ENCODE results near the gene LHPP. TPM values are rescaled to one million over a fixed set of nuclear protein-coding genes. Genes with fewer than 3 reads are reported as not detected.

The LHPP gene
- total RNA-seq, 1 donor from 2014 or later = 8.6 TPM

DNA sequence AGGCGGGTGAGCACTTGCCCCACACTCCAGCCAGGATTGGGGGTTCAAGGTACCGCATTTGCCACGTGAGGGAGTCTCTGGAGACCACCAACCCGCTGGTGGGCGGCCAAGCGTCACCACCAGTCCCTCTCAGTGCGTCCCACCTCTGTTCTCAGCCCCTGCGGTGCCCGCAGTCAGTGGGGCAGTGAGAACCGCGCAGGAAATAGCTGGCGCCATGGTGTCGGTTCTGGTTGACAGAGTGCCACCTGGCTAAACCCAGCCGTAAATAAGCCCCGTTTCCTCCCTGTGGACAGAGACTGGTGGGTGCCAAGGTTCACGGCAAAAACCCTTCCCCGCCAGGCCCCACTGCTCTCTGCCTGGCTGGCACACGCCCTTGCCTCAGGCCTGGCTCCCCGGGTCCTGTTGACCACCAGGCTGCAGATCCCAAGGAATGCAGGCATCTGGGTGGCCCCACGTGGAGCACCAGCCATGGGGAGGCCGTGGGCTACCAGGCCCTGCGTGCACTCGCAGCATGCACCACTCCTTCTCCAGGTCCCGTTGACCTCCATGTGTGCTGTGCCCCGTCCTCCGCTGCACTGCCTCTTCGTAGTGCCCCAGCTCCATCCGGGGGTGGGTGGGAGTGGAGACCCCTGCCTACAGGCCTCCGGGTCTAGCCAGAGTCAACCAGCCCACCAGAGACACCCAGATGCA, 140.0 kb downstream of the LHPP start:
- no peaks in the 10 kb centered on the region for H3K36me3 Mint-ChIP-seq (ENCODE audit: low read depth)
- H3K27ac Mint-ChIP-seq = no peak overlapping the region
- no peak overlapping the region for H3K4me3 Mint-ChIP-seq
- DNase-seq = no peak
- intact Hi-C loops (cut with micrococcal nuclease) = no loop called here
- H3K27me3 Mint-ChIP-seq = peaks cover 4% of the 10 kb centered on the region
- H3K4me1 Mint-ChIP-seq = no peaks in the 10 kb centered on the region
- H3K9me3 Mint-ChIP-seq = no peaks in the 10 kb centered on the region

DNA sequence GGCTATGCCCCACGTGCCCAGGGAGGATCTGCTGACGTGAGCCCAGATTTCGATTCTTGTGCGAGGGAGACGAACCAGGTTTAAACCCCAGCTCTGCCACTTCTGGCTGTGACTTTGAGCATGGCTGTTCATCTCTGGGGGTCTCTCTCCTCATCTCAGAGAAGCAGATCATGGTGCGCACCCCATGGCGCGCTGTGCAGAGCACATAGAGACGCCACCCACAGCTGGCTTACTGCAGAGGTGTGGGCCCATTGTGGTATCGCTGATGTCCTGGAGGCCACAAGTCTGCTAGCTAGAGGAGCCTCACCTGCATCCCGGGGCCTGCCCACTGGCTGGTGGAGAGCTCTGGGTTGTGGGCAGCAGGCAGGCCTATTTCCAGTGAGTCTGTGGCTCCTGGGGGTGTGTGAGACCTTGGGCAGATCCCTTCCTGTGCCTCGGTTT, 140.5 kb downstream of the LHPP start:
- Mint-ChIP-seq H3K27me3 (peaks cover 4% of the 10 kb centered on the region), H3K4me3 (no peak overlapping the region), H3K4me1 (no peaks in the 10 kb centered on the region), H3K9me3 (no peaks in the 10 kb centered on the region), H3K27ac (no peak overlapping the region), H3K36me3 (ENCODE audit: low read depth) (no peaks in the 10 kb centered on the region)
- intact Hi-C loops (cut with micrococcal nuclease) = no loop called here
- no peak for DNase-seq

DNA sequence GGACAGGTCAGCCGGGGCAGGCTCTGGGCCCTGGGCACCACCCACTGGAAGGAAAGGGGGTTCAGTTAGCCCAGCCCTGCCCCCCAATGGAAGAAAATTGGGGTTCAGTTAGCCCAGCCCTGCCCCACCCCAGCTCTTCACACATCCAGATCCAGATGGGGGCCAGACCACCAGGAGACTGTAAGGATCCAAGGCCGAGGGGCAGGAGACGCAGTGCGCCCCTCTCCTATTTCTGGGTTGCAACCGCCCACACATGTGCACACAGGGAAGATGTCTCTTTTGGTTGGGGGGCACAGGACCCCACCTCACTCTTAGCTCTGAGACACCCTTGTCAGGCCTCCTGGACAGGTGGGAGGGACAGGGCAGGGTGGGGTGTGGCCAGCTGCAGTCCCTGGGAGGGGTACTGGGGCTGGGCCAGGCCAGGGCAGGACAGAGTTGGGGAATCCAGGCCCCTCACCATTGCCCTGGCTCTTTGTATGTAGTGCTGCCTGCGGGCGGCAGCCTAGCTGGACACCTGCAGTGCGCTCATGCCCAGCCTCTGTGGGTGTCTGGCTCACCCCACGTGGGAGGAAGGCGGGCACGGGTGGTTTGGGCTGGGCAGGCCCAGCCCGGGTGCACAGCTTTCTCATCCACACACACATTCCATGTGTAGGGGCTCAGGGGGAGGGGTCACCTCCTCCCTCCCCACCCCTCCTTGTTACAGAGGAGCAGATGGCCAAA, 141.2 kb downstream of the LHPP start:
- peaks cover 4% of the 10 kb centered on the region for H3K27me3 Mint-ChIP-seq
- H3K4me3 Mint-ChIP-seq = no peak overlapping the region
- intact Hi-C loops (cut with micrococcal nuclease) = no loop called here
- H3K9me3 Mint-ChIP-seq = no peaks in the 10 kb centered on the region
- H3K36me3 Mint-ChIP-seq (ENCODE audit: low read depth) = no peaks in the 10 kb centered on the region
- DNase-seq = no peak
- no peaks in the 10 kb centered on the region for H3K4me1 Mint-ChIP-seq
- H3K27ac Mint-ChIP-seq = no peak overlapping the region

DNA sequence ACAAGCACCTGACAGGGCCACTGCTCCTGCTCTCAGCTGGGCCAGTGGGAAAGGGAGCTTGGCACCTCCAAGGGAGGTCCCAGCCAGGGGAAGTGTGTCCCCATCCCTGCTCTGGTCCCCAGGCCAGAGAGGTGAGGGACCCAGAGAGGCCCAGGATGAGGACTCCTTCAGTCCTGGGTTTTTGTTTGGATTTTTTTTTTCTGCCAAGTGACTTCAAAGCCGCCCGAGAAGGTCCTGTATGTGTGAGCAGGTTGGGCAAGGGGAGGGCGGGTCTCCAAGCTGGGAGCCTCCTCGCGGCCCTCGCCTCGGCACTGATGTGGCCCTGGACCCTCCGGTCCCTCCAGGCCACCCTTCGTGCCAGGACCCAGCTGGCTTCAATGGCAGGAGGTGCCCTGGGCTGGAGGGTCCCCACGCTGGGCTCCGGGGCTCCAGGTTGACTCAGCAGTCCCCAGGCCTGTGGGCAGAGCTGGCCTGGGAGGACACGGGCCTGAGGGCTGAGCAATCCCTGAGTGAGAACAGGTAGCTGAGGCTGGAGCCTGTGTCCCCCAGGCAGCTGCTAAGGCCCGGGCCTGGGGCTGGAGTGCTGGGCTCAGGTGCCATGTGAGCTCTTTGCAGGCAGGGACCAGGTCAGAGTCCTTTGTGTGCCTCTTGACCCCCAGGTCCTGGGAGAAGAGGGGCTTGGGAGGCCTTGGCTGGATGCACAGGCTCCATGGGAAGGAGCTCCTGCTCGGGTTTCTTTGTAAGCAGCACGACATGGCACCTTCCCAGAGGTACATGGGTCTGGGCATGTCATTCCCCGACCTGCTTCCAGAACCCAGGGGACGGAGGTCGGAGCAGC, 142.0 kb downstream of the LHPP start:
- no peaks in the 10 kb centered on the region for H3K4me1 Mint-ChIP-seq
- H3K36me3 Mint-ChIP-seq (ENCODE audit: low read depth) = no peaks in the 10 kb centered on the region
- intact Hi-C loops (cut with micrococcal nuclease) = no loop called here
- H3K27ac Mint-ChIP-seq = no peak overlapping the region
- no peaks in the 10 kb centered on the region for H3K9me3 Mint-ChIP-seq
- H3K27me3 Mint-ChIP-seq = peaks cover 4% of the 10 kb centered on the region
- no peak for DNase-seq
- no peak overlapping the region for H3K4me3 Mint-ChIP-seq

DNA sequence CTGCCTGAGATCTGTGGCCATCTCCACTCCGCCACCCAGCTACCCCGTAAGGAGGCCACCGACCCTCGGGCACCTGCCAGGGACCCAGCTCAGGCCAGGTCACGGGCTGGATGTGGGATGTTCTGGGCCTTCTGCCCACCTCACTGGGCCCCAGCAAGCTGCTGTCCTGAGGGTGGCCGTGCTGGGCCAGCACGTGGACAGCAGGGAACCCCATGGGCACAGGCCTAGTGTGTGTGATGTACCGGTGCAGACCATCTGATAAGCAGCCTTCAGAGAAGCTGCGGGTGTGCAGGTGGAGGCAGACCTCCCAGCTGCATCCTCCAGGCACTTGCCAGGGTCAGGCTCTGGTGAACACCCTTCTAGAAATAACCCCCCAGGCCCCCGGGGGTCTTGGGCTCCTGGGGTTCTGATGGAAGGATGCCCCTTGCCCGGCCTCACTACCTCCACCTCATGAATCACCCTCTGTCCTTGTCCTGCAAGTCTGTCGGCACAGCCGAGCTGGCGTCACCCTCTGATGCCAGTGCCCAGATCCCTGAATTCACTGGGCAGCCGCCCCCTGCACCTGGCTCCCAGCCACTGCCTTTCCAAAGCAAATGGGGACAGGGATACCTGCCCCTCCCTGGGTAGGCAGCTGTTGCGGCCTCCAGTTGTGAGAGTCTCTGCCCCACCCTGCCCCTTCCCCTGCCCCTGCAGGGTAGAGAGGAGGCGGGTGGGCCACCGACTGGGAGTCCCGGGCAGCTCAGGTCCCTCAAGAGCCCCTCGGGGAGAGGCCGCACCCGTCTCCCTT, 142.8 kb downstream of the LHPP start:
- intact Hi-C loops (cut with micrococcal nuclease) = no loop called here
- H3K4me1 Mint-ChIP-seq = no peaks in the 10 kb centered on the region

DNA sequence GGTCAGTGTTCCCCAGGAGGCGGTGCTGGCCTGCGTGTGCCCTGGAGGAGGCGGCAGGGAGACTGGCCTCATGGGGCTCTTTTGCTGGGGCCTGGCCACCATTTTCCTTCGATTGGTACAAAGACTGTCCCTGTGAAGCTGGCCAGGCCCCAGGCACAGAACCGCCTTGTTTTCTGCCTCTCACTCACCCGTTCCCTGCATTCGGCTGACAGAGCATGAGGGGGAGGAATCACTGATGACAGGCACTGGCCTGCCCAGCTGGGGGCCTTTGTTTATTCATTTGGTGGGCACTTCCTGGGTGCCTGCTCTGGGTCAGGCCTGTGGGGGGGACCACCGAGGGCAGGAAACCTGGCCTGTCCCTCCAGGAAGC, 143.4 kb downstream of the LHPP start:
- intact Hi-C loops (cut with micrococcal nuclease) = no loop called here

More for the DNA sequence above, 142.8 kb downstream of the LHPP start:
- H3K27me3 Mint-ChIP-seq = peaks cover 4% of the 10 kb centered on the region
- no peaks in the 10 kb centered on the region for H3K9me3 Mint-ChIP-seq
- no peak overlapping the region for H3K4me3 Mint-ChIP-seq
- no peak for DNase-seq
- no peak overlapping the region for H3K27ac Mint-ChIP-seq
- H3K36me3 Mint-ChIP-seq (ENCODE audit: low read depth) = no peaks in the 10 kb centered on the region

DNA sequence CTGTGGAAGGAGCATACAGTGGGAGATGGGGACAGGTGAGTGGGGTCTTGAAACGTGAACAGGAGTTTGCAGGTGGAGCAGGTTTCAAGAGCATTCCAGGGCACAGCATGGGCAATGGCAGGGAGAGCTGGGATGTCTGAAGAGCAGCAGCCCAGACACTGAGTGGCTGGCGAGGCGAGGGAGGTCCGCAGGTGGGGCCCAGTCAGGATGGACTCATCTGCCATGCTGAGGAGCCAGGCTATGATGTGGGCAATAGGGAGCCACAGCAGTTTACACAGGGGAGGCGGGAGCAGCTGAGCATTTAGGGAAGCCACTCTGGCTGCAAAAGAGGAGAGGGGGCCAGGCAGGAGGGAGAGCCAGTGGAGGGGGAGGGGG, 143.8 kb downstream of the LHPP start:
- intact Hi-C loops (cut with micrococcal nuclease) = no loop called here
- no peaks in the 10 kb centered on the region for H3K36me3 Mint-ChIP-seq (ENCODE audit: low read depth)
- no peak for DNase-seq
- H3K4me3 Mint-ChIP-seq = no peak overlapping the region
- no peak overlapping the region for H3K27ac Mint-ChIP-seq
- H3K27me3 Mint-ChIP-seq = peaks cover 4% of the 10 kb centered on the region
- H3K4me1 Mint-ChIP-seq = peaks cover 2% of the 10 kb centered on the region
- no peaks in the 10 kb centered on the region for H3K9me3 Mint-ChIP-seq

More for the DNA sequence above, 143.4 kb downstream of the LHPP start:
- Mint-ChIP-seq H3K27me3 (peaks cover 4% of the 10 kb centered on the region), H3K4me1 (peaks cover 1% of the 10 kb centered on the region), H3K9me3 (no peaks in the 10 kb centered on the region), H3K36me3 (ENCODE audit: low read depth) (no peaks in the 10 kb centered on the region), H3K27ac (no peak overlapping the region), H3K4me3 (no peak overlapping the region)
- no peak for DNase-seq

DNA sequence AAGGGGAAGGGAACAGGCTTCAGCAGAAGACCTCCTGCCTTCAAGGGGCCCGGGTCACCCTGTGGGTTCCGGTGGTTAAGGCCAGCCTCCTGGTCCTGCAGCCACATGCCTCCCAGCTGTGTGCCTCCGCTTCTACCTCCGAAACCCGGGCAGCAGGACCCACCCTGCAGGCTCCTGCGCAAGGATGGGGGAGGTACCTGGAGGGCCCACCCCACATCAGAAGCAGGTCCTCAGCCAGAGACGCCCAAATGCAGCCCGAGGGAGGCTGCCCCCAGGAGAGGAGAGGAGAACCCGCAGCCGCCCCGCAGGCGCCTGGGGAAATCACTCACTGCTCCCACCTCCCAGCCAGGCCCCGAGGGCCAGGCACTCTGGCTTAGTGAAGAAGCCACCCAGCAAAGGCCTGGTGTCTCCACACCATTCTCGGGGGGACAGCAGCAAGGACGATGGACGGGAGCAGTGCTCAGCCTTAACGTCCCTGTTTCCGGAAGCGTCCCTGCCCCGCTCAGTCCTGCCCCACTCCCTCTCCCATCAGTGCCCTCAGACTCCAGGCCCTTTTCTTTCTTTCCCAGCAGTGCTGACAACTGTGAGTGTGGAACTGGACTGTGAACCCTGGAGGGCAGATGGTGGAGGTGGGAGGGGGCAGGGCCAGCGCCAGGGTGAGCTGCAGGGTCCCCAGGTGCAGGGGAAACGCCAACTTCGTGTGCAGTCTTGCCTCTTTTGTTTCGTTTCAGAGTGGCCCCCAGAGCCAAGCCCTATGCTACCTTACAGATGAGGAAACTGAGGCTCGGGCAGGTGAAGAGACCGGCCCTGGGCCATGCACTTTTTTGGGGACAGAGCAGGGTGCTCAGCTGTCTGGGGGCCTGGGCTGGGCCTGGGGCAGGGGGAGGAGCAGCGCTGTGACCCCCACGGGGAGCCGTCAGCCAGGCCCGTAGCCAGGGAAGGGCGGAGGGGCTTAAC, 144.5 kb downstream of the LHPP start:
- Mint-ChIP-seq H3K36me3 (ENCODE audit: low read depth) (no peaks in the 10 kb centered on the region), H3K4me3 (no peak overlapping the region), H3K27ac (no peak overlapping the region), H3K27me3 (peaks cover 4% of the 10 kb centered on the region), H3K4me1 (peaks cover 2% of the 10 kb centered on the region), H3K9me3 (no peaks in the 10 kb centered on the region)
- DNase-seq = no peak
- intact Hi-C loops (cut with micrococcal nuclease) = no loop called here

DNA sequence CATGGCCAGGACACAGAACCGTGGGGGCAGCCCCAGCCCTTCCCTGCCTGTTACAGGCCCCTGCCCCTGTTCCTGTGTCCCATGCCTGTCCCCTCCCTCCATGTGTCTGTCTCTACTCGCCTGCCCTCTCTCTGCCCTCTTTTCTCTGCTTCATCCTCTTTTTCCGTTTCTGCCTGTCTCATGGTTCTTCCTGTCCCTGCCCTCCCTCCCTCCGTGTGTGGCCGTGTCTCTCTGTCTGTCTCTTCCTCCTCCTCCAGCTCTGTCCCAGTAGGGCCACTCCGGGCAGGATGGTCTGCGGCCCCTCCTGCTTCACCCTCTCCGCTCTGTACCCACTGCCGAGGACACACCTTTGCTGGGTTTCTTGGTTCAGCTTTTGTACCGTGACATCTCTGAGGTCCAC, 145.2 kb downstream of the LHPP start:
- no peak overlapping the region for H3K4me3 Mint-ChIP-seq
- intact Hi-C loops (cut with micrococcal nuclease) = no loop called here
- no peaks in the 10 kb centered on the region for H3K36me3 Mint-ChIP-seq (ENCODE audit: low read depth)
- H3K27ac Mint-ChIP-seq = no peak overlapping the region
- H3K27me3 Mint-ChIP-seq = peaks cover 4% of the 10 kb centered on the region
- no peak for DNase-seq
- no peaks in the 10 kb centered on the region for H3K9me3 Mint-ChIP-seq
- peaks cover 6% of the 10 kb centered on the region for H3K4me1 Mint-ChIP-seq

DNA sequence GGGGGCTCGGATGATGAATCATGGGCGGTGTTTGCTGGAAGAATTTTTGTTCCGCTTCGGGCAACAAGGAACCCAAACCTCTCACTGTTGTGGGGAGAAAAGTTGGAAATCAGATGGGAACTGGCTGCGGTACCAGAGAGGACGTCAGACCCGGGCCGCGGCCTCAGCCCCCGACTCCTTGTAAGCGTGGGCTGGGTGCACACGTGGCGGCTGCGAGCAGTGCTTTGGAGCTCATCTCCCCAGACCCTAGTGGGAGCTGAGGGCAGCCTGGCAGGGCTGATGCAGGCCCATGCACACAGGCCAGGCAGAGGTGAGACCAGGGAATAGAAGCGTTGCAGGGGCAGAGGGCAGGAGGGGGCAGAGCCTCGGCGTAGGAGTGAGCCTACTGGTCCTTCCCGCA, 146.1 kb downstream of the LHPP start:
- intact Hi-C loops (cut with micrococcal nuclease) = no loop called here
- Mint-ChIP-seq H3K4me3 (no peak overlapping the region), H3K27ac (no peak overlapping the region), H3K9me3 (no peaks in the 10 kb centered on the region), H3K36me3 (ENCODE audit: low read depth) (no peaks in the 10 kb centered on the region), H3K27me3 (peaks cover 4% of the 10 kb centered on the region), H3K4me1 (peaks cover 12% of the 10 kb centered on the region)
- DNase-seq = no peak

DNA sequence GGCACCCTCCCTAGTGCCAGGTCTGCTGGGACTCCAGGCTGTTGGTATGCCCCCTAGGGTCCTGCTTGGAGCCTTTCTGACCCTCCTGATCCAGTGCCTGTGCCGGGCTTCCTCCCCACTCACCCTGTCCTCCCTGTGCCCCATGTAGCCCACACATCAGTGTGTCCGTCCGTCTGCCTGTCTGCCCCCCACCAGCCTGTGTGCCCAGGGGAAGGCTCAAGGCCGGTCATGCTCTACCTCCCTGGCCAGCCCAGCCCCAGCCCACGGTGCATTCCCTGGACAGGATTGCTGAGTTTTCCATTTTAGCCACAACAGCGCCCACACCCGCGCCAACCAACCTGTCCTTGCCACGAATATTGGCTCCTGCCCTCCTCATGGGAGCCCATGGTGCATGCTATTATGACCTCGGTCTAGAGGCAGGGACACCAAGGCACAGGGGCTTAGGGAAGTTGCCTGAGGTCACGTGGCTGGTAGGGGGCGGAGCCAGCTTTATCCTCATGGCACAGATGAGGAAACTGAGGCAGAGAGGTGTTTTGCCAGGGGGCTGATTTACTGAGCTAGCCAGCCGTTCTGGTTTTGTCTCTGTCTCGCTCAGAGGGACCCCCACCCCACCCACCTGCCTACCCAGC, 146.6 kb downstream of the LHPP start:
- H3K27me3 Mint-ChIP-seq = peaks cover 4% of the 10 kb centered on the region
- H3K4me1 Mint-ChIP-seq = peaks cover 13% of the 10 kb centered on the region
- DNase-seq = no peak
- no peaks in the 10 kb centered on the region for H3K36me3 Mint-ChIP-seq (ENCODE audit: low read depth)
- intact Hi-C loops (cut with micrococcal nuclease) = no loop called here
- H3K27ac Mint-ChIP-seq = no peak overlapping the region
- H3K9me3 Mint-ChIP-seq = no peaks in the 10 kb centered on the region
- H3K4me3 Mint-ChIP-seq = no peak overlapping the region

DNA sequence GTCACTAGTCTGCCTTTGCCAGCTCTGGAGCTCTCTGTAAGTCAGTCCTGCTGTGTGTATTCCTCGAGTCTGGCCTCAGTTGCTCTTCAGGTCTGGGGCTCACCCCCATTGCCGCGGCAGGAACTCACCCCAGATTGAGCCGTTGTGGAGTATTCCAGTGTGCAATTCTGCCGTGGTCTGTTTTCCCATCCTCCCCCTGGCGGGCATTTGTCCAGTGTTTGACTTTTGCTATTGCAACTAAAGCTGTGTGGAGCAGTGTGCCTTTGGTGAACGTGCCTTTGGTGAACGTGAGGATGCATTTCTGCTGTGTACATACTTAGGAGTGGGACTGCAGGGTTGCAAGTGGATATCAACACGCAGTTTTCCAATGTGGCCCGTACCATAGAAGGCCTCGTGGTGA, 148.1 kb downstream of the LHPP start:
- H3K4me1 Mint-ChIP-seq = peaks cover 24% of the 10 kb centered on the region
- no peak for DNase-seq
- no peak overlapping the region for H3K27ac Mint-ChIP-seq
- H3K27me3 Mint-ChIP-seq = peaks cover 4% of the 10 kb centered on the region
- intact Hi-C loops (cut with micrococcal nuclease) = no loop called here
- H3K9me3 Mint-ChIP-seq = no peaks in the 10 kb centered on the region
- H3K4me3 Mint-ChIP-seq = no peak overlapping the region
- H3K36me3 Mint-ChIP-seq (ENCODE audit: low read depth) = no peaks in the 10 kb centered on the region

Measured in activated CD4-positive, alpha-beta T cell treated with anti-CD3 and anti-CD28 coated beads, Interleukin-2, amount 10 ng/mL, durations not matched to agents 24 days and 14 days (primary cell).